GM21367 (cell line): Measurements from ENCODE around the gene SMYD2.
"Not testable (repeated sequence)": the region's sequence is repeated elsewhere in the genome, so short reads cannot be mapped to it uniquely, and the experiment has no call there.

Experiments
- ATAC-seq: cut with Tn5 transposase; IDR thresholded peaks from one replicate; pipeline ENCODE4 v1.9.1; 2021; ENCODE audit not compliant: unreplicated experiment

Gene SMYD2

DNA sequence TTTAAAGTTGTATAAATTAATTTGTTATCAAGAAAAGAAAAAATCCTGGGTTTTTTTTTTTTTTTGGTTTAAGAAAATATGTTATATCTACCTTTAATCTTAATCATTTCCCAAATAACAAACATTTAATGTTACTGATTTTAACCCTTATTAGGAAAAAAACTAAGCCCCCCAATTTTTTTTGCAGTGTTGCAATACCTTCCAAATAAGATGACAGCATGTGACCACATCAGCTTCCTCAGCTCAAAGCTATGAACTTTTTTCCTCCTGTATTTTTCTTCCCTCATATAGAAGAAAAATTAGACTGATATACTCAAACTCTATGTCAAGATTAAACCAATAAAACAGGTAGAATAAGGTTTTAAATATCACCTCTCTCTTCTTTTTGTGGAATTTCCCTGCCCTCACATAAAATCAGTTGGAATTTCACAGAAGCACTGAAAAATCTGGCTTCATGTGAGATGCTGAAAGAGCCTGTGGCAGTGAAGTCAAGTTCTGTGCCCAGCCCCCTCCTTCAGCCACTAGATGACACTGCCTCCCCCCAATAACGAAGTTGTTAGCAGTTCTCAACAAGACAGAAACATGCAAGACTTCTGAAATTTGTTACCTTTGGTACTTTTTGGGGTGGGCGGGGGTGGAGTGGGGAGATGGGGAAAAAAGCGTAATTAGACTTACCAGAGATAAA lies 9.6 kb upstream of the SMYD2 start:
- no peak for ATAC-seq

DNA sequence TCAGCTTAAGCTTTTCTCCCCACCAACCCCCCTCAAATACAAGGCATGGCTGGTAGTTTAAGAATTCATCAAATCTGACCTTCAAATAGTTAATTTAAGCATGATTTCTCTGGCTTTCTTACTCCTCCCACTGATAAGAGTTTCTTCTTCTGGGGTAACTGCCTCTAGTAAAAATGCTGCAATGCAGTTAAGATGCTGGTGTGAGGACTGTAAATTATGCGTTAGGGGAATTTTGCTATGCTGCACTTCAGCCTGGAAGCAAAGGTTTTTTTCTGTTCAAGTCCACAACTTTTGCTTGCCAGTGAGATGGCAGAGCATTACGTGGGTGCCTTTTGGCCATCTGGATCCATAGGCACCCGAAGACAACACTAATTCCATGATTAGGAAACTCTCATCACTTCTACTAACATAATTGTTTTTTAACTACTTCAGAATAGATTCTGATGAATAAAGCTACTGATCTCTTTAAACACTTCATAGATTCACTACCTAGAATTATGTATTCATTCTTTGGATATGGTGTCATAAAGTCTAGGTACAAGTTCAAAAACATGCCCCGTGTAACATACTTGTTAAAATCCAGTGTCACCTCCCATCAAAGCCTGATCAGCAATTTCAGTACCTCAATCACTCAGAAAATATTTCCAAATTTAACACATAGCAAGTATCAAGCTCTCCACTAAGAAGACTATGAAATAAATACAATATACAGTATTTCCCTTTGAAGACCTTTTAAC lies 8.8 kb upstream of the SMYD2 start:
- no peak for ATAC-seq

DNA sequence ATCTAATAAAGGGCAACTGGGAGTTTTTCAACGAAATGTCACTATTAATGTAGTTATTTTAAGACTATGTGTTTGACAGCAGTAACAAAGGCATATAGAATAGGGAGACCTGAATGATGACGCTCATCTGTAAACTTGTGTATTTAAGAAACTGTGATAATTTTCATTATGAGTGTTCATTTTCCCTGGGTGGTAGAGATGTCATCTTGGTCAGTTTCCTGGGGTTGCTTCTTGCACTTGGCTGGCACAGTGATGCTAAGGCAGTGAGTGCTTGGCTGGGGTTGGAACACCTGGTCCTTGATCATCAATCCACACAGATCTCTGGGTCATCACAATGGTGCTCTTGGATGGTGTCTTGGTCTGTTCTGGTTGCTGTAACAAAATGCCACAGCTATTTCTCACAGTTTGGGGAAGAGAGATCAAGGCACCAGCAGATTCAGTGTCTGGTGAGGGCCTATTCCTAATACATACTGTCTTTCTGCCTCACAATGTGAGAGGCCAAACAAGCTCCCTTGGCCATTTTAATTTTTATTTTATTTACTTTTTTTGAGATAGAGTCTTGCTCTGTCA lies 7.9 kb upstream of the SMYD2 start:
- no peak for ATAC-seq

DNA sequence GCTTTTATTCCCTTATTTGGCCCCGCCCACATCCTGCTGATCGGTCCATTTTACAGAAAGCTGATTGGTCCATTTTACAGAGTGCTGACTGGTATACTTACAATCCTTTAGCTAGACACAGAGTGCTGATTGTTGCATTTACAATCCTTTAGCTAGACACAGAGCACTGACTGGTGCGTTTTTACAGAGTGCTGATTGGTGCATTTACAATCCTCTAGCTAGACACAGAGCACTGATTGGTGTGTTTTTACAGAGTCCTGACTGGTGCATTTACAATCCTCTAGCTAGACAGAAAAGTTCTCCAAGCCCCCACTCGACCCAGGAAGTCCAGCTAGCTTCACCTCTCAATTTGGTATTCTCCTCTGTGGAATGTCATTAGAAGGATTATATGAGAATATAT lies 5.3 kb upstream of the SMYD2 start:
- not testable (repeated sequence) for ATAC-seq

DNA sequence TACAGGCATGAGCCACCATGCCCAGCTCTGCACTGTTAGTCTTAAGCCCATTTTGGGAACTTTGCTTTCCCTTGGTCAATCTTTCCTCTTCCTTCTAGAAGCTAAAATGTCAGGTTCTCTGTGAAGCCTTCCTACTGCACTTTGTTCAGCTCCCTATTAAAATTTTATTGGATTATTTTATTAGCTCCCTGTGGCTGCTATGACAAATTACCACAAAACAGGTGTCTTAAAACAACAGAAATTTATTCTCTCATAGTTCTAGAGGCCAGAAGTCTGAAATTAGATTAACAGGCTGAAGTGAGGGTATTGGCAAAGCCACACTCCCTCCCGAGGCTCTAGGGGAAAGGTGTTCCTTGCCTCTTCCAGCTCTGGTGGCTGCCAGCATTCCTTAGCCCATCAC lies 4.2 kb upstream of the SMYD2 start:
- ATAC-seq = no peak

DNA sequence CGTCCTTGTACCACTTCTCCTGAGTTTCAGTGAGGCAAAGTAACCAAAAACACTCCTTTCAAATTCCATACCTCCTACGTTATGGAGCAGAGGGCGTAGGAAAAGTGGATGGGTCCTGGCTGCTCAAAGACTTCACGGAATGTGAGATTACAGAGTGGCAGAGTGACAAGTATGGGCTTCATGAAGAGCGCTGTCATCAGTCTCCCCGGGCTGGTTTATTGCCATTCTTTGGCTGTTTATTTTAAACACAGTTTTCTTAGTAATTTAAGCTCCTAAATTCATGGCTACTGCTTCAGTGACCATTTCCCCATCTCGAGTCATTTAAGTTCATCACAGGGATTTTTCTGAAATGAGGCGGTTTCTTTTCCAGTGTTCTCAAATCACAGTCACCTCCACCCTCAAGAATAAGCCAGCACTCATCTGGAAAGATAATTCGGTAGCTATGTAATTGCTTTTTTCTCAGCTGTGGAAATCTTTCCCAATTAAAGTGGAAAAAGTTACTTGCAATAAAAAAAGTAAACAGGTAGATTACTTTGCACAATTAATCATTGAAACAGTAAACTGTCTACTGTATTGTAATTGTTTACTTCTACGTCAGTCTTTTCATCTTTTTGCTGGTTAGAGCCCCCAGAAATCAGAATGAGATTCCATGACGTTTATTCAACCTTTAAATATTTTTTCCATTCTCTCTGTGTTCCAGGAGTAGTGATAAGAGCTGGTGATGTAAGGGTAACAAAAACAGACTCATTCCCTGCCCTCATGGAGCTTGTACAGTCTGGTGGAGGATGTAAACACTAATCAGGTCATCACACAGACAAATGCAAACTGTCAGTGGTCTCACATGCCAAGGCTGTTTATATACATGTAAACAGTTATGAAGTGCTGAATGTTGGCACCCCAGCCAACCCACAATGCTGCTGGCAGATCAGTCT lies 3.0 kb upstream of the SMYD2 start:
- ATAC-seq = no peak

DNA sequence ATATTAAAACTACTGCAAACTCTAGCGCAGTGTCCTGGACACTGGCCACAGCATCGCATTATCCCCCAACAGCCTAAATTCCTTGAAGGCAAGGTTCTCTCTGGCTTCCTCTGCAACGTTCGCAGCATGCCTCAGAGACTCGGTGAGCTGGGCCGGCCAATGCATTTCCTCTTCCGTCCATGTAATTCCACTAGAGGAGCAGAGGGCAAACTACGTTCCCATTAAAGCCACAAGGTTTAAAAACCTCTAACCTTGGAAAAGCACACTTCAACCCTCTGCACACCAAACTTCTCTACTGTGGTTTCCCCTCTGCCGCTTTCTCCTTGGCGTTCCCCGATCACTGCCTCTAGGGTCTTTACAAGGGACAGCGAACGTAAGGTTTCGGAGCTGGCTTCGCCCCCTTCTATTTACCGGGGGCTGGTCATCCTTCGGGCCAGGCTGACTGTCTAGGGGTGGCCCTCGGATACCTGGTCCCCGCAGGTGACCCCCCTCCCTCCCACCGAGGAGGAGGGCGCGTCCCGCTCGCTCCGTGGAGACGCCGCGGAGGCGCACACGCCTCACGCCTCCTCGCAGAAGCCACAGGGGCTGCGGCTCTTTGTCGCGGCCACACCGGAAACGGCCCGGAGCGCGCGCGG lies 456 bp upstream of the SMYD2 start:
- peak; percentile 49 for ATAC-seq

DNA sequence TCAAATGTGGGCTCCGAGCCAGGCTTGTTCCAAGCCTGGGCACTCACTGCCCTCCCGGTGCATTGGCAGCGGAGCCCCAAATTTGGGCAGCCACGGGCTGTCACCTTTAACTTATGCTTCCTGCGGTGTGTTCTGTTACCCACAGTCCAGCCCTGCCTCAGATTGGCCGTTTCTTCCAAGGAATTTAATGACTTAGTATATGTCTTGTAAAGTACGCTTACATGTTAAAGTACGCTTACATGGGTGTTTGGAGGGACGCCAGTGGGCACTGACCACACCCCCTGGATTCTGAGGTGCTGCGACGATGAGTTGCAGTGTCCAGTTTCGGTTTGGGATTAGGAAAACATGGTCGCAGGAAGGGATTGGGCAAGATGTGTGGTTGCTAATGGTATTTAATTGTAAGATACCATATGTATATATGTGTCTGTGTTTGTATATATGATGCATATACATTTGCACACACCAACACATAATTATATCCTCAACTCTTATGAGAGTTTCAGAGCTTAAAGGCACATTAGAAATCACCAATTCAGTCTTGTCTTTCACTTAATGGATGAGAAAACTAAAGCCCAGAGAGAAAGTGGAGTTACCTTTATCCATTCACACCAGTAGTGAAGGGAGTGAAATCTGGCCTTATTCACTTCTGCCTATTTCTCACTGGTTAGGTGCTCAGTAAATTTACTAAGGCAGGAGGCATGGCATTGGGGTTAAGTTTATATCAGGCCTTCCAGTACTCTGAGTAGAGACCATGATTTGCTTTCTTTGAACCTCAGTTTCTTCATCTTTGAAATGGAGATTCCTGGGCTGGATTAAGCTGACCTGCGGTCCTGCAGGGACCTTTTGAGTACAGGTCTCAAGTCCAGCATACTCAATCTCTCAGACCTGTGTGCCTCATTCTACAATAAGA lies 1.0 kb downstream of the SMYD2 start:
- ATAC-seq = no peak

DNA sequence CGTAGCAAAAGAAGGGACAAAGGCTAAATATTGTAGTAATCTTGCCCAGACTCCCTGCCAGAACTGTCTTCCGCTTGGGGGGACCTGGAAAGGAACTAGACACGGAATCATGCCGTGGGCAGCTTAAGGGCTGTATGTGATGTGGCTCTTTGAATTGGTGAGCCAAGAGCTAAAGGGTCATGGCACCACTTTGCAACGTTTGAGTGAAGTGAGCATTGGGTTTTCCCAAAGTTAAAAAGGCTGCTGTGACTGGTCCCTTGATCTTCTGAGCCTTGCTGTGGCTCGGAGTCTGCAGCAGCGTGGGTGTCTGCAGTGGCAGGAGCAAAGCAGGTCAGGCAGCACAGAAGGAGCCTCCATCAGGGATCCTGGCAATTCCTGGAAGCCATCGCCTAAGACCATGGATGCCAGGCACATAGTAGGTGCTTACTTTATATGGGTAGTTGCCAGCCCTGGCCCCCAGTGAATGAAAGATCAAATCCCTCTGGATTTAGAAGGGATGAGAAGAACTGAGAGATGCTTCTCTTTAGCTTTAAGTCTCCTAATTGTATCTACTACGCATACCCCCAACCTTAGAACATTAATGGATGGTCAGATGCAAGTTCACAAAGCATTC lies 1.8 kb downstream of the SMYD2 start:
- ATAC-seq = no peak

DNA sequence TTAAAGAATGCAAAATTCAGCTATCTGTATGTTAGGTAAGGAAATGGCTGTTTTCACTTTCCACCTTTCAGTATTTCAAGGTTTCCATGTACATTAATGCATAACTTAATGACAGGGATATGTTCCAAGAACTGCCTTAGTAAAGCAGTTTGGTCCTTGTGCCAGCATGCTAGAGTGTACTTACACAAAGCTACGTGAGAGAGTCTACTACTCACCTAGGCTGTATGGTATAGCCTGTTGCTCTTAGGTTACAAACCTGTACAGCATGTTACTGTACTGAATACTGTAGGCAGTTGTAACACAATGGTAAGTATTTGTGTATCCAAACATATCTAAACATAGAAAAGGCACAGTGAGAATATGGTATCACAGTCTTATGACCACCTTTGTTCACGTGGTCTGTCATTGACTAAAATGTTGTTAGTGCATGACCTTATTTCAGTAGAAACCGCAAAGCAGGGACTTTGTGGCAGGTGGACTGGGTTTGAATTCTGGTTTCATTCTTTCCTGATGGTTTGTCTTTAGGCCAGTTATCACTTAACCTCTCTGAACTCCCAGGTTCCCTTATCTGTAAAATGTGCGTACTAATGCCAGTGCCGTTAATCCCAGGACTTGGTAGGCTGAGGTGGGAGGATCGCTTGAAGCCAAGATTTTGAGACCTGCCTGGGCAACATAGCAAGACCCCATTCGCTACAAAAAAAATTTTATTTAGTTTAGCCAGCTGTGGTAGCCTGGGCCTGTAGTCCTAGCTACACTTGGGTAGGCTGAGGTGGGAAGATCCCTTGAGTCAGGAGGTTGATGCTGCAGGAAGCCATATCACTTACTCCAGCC lies 4.9 kb downstream of the SMYD2 start:
- ATAC-seq = no peak

DNA sequence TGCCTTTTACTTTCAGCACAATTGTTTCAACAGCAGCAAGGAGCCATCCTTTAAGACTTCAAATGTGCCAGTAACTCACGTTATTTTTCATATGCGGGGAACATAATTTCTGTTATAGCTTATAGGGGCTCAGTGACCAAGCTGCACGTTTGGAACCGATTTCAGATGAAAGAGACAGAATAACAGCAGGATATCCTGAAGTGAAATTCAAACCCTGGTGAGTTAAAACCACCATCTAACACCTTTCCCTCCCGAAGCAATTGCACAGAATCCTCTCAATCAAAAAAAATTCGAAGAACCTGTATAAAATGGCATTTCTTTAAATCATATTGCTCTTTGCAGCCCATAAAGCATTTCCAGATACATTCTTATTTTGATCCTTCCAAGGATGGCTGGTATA lies 6.9 kb downstream of the SMYD2 start:
- ATAC-seq = no peak

DNA sequence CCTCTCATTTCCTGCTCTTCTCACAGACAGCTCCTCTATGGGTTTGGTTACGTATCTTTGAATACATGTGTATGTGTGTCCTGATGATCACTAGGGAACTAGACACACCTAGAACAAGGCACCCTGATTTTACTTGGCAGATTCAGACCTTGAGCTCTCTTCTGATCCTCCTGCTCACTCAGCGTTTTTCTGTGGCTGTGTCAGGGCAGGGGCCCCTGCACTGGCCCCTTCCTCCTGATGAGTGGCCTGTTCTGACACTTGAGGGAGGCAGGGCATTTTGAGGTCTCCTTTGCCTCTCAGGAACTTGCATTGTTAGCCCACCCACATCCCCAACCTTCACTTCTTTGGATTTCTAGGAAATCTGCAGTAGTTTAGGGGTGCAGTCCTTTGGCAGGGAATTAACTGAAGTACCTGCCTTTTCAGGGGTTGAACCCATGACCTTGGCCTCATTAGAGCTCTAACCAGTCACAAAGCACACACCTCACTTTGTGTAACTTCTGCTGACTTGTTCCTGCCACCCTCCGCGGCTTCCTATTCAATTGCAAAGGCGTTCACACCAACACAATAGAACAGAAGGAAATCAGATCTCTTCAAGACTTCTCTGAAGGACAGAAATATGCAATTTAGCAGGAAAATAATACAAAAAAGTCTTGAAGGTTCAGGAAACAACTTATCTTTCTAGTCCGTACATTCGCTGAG lies 8.8 kb downstream of the SMYD2 start:
- no peak for ATAC-seq

DNA sequence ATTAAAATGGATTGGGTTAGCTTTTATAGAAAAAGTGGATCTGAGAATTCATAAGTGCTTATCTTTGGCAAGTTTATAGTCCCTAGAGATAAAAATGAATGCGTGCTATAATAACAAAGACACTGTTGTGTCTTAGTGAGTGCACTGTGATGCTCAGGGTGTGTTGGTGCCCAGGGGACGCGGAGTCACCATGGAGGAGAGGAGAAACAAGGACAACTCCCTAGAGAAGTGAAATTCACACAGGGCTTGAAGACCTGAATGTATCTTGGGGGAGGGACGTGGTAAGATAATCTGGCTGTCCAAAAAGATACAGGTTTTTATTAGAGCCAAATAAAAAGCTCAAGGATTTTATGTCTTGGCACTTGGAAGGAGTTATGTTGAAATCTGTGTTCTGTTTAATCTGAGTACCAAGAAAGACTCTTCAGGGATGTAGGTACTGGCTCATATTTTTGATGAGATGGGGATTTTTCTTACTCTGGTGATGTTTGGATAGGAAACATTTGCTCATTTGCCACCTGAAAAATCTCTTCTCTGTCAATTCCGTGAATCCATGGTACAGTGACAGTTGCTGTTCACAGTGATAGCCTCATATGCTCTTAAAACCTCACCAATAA lies 9.6 kb downstream of the SMYD2 start:
- ATAC-seq = no peak

DNA sequence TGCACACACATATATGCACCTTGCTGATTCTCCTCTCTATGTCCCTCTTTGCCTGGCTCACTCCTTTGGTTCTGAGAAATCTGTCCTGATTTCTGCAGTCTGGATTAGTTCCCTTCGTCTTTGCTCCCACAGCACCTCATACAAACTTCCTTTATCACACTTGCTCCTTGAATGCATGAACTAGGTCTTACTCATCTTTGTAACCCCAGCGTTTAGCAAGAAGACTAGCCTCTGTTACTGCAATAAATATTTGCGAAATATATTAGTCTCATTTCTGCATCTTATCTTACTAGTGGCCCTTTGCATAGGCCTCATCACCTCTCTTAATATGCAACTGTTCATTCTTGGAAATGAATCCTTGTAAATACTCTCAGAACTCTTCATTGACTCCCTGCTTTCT lies 11.4 kb downstream of the SMYD2 start:
- no peak for ATAC-seq

DNA sequence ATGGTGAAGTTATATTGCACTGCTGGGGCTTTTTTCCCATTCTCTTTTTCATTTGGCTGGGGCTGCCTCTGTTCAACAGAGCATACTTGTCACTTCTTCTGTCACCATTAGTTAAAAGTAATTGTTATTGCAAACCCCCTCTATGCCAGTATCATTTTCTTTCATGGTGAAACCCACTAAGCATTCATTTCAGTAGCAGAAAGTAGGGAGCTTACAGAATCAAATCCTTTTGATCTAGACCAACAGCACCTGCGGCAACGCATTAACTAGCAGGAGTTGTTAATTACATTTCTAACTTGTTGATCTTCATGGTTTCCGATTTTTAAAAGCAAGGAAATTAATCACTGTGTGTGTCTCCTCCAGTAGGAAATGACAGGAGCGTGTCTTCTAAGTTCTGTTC lies 15.0 kb downstream of the SMYD2 start:
- ATAC-seq = no peak

DNA sequence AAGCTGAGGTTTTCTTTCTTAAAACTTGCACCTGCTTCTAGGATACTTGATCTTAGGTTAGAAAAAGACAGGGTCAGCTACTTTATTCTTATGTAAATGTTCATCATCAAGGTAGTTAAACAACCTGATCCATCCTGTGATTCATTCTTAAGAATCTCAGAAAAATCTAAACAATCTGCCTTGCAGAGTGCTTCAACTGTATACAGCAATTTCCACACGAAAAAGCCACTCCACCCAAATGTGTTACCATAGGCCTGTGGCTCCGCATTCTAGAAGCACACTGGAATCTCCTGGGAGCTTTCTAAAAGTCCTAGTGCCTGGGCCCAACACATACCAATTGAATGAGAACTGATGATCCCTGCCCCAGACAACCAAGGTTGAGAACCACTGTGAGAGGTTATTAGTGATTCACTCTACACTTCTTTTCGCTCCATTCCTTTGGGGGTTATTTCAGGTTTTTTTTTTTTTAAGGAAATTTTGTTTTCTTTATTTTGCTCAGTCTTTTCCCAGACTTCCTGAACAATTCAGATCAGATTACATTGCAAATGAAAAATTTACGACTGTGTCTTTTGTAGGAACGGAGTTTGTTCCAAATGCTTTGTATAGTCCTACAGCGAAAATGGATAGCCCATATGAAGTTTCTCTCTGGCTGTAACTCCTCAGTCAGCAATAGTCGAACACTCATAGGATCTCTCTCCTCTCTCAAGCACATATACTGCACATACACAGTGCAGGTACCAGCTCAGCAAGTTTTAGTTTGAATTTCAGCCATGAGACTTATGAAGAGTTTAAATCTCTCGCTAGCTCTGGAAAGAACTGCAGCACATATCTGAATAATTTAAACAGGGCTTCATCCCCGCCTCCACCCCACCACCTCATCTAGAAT lies 16.1 kb downstream of the SMYD2 start:
- ATAC-seq = no peak
